GM18870 (cell line): Measurements from ENCODE around the gene HOATZ.

ENCODE experiments used
- ATAC-seq: cut with Tn5 transposase; IDR thresholded peaks from one replicate; pipeline ENCODE4 v1.9.1; 2021; ENCODE audit warnings: moderate library complexity; ENCODE audit not compliant: unreplicated experiment

Gene HOATZ

GRCh38 chr11:111514216-111515031 lies at the start of gene HOATZ:
HOATZ (plus strand) TSS chr11:111514778; CDS start chr11:111514785, 7 bp downstream.
- ATAC-seq, result no peak

- ATAC-seq, result no peak
Measured at GRCh38 chr11:111465400-111465799, 49.2 kb upstream of the HOATZ start.

DNA sequence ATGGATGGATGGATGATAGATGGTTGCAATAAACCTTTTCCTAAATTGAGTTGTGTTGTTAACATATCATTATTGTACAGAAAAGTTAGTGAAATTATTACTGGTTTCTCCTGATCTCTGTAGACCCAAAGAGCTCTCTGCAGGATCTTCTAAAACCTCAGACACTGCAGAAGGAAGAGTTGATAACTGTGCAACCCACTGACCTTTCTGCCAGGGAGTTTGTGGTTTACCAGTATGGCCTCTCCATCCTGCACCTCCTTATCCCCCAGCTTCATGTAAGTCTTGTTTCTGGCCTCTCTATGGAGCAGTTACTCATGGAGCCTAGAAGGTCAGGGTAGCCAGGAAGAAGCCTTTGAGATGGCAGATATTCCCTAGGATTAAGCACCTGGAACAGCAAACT lies 48.0 kb upstream of the HOATZ start:
- ATAC-seq, result no peak

GRCh38 chr11:111469200-111469599 lies 45.4 kb upstream of the HOATZ start:
- no peak for ATAC-seq

DNA sequence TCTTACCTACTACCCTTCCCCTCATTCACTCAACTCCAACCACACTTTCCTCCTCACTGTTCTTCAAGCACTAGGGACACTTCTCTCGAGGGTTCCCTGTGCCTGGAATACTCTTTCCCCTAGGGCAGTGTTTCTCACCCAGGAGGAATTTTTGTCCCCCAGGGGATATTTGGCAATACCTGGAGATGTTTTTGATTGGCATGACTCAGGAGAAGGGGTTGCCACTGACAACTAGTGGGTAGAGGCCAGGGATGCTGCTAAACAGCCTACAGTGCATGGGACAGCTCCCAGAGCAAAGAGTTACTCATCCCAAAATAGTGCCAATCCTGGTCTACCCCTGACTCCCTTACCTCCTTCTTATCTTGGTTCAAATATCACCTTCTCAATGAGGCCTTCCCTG lies 42.4 kb upstream of the HOATZ start:
- ATAC-seq, result no peak

- no peak for ATAC-seq
Measured at GRCh38 chr11:111474432-111474831, 40.1 kb upstream of the HOATZ start.

DNA sequence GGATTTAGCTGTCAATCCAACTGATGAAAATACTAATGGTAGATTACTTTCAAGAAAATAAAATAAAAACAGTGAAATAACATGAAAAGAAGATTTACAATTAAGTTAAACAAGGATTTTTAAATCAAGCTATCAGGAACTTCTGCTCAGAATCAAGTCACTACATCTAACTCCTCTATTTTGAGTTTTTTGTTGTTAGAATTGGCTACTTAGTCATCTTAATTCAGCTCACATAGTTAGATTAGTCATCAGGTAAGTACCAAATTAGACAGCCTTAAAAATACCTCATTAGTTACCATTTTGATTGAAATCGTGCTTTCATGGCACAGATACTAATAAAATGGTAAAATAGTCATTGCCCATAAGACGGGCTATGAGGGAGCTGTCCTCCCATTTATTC lies 38.2 kb upstream of the HOATZ start:
- ATAC-seq, result no peak

DNA sequence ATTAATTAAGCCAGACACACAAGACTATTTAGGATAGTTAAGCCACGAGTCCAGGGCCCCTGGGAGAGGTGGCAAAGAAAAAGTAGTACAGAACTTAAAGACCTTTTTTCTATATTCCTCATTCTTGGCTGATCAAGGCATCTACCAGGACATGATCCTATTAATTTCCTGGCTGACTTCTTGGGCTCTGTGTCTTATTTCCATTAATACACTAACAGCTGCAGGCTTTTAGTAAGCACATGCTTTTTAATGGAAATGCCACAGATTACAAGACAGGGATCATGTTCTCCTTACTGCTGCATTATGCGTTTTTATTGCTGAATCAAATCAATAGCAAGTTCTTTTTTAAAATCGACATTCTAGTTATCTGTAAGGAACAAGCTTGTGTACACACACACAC lies 37.6 kb upstream of the HOATZ start:
- no peak for ATAC-seq

DNA sequence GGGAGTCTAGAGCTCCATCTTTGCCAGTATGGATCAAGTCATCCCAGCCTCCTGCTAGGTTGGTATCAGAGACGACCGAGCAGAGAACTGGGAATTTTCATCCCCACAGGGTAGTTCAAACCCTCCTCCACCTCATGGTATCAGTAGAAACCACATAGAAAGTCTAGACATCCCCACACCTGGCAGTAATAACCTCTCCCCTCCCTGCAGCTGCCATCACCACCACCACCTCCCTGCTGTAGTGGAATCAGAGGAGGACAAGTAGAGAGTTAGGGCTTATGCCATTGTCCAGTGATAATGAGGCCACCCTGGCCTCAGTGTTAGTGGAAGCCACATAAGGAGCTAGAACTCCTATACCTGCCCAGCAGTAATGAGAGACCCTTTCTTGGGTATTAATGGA lies 36.7 kb upstream of the HOATZ start:
- ATAC-seq, result no peak

GRCh38 chr11:111479666-111480065 lies 34.9 kb upstream of the HOATZ start:
- no peak for ATAC-seq

GRCh38 chr11:111483431-111483830 lies 31.1 kb upstream of the HOATZ start:
- no peak for ATAC-seq

DNA sequence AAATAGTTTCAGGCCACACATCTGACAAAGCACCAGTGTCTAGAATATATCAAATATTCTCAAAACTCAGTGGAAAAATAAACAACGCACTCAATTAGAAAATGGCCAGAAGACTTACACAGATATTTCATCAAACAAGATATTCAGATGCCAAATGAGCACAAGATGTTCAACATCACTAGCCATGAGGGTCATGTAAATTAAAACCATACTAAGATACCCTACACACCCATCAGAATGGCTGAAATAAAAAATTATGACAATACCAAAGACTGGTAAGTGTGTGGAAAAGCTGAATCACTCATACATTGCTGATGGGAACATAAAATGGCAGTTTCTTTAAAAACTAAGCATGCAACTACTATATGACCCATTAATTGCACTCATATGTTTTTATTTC lies 24.1 kb upstream of the HOATZ start:
- ATAC-seq, result no peak

DNA sequence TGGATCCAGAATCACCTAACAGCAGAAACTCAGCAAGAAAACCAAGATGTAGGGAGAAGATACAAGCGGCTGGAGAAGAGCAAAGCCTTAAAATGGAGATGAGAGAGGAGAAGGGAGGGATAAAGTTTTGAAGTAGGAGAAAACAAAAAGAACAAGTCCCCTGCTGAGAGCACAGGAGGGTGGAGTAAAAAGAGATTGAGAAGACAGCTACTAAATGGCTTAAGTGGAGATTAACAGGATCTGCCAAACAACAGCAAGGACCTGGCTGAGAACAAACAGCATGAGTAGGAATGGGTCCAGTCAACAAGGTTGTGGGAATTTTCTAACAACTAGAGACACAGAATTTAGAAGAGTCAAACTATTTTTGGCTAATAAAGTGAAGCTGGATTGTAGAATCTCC lies 20.5 kb upstream of the HOATZ start:
- ATAC-seq, result no peak

GRCh38 chr11:111499483-111499882 lies 15.1 kb upstream of the HOATZ start:
- ATAC-seq, result no peak

- ATAC-seq, result no peak
Measured at GRCh38 chr11:111500481-111500880, 14.1 kb upstream of the HOATZ start.

GRCh38 chr11:111502611-111503010 lies 12.0 kb upstream of the HOATZ start:
- no peak for ATAC-seq

DNA sequence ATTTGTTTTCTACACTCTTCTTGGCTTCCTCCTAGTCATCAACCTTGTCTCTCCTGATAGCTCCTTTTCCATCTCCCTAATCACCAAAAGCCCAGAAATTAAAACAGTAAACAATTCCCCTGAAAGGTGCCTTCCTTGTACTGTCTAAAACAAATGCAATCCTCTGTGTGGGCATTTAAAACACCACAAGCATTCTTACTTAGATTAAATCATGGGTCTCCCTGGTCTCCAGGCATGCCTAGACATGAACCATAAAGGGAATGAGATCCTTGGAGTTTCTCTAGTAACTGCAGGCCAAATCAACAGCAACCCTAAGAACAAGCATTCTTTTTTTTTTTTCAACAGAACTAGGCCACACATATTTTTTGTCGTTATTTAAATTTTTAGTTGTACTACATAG lies 4.3 kb upstream of the HOATZ start:
- ATAC-seq, result no peak

DNA sequence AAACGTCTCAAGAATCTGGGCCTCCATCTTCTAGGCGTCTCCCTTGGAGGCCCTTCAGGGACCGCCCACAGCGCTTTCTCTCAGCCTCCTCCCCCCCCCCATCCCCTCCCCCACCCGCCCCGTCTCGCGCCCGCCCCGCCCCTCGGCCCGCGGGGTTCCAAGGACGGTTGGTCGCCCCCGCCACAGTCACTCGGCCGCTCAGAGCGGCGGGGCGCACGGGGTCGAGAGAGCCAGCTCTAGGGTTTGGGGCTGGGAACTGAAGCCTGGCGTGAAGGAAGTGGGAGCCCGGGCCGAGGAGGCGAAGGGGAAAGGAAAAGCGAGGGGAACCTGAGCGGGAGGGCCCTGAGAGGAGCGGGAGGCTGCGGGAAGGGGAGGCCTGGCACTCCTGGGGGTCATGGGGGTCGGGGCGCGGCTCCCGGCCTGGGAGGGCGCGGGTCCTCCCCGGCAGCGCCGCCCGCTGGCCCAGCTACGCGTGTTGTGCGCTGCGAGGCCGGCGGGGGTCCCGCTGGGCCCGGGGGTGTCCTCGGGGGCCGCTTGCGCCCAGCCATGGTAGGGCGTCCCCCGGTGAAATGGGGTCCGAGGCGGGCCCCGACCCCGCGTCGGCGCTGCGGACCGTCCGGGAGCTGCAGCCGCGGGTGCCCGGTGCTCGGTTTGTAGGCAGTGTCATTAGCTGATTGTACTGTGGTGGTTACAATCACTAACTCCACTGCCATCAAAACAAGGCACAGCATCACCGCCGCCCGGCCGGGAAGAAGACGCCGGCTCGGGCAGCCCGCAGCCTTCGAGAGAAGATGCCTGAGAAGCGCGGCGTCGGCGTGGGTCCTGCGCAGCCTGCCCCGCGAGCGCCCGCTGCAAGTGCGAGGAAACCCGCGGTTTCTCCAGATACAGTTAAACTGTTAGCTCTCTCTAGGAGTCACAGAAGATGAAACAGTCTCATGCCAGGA lies 2.0 kb upstream of the HOATZ start, which contains the start of gene BTG4:
TSS of gene BTG4 (minus strand) at position 91 of the 944 bp plus-strand sequence. CDS start 13,610 bp downstream, outside the sequence.
- ATAC-seq, result no peak

GRCh38 chr11:111513240-111513605 lies 1.4 kb upstream of the HOATZ start:
- ATAC-seq, result no peak

DNA sequence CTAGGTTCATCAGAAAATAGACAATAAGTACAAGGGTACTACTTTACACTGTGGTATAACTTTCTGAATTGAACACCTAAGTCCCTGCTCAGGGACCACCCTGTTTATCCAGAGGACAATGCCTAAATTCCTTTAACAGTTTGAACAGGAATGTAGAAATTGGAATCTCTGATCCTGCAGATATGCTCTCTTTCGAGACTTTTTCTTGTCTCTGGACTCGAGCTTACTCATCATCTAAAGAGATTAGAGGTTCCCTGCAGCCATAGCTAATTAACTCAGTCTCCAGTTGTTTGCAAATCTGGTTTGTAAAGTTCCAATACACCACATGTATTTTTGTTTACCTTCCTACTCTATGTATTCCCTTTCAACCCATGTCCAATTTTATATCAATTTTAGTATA lies 1.0 kb downstream of the HOATZ start:
- ATAC-seq, result no peak

- ATAC-seq, result no peak
Measured at GRCh38 chr11:111518668-111519067, 4.1 kb downstream of the HOATZ start.

GRCh38 chr11:111520560-111520959 lies 6.0 kb downstream of the HOATZ start:
- no peak for ATAC-seq
